Nephron (organoid): Measurements from ENCODE around the gene OR6B2.
"Not testable (repeated sequence)": the region's sequence is repeated elsewhere in the genome, so short reads cannot be mapped to it uniquely, and the experiment has no call there.

Experiments
- H3K27ac Mint-ChIP-seq, 3 experiments: 2 replicates each; pipeline ENCODE4 v1.8.0; 2020; ENCODE audit warnings: mixed read lengths in 3 of 3, mild to moderate bottlenecking in 2 of 3, moderate library complexity in 1 of 3
- H3K27me3 Mint-ChIP-seq: 2 replicates; pipeline ENCODE4 v1.8.0; 2021; ENCODE audit warnings: low read depth, mild to moderate bottlenecking, moderate library complexity, mixed read lengths
- H3K36me3 Mint-ChIP-seq: 2 replicates; pipeline ENCODE4 v1.8.0; 2020; ENCODE audit warnings: low read depth, mixed read lengths
- H3K4me1 Mint-ChIP-seq: 2 replicates; pipeline ENCODE4 v1.8.0; 2020; ENCODE audit warnings: mixed read lengths
- H3K4me3 Mint-ChIP-seq, 3 experiments: 2 replicates each; pipeline ENCODE4 v1.8.0; 2020; ENCODE audit warnings: mild to moderate bottlenecking in 3 of 3, mixed read lengths in 3 of 3, moderate library complexity in 2 of 3
- H3K9me3 Mint-ChIP-seq: 2 replicates; pipeline ENCODE4 v1.8.0; 2020; ENCODE audit warnings: mixed read lengths
- TF ChIP-seq, protein P1 (sequence below), 3 experiments: fragments of 200-600 bp; sonication (generic); IDR thresholded peaks; one replicate each; pipeline ENCODE4 v1.5.0; 2021; ENCODE audit warnings: antibody characterized with exemption in 3 of 3; ENCODE audit not compliant: unreplicated experiment in 3 of 3

OR6B2 gene

DNA sequence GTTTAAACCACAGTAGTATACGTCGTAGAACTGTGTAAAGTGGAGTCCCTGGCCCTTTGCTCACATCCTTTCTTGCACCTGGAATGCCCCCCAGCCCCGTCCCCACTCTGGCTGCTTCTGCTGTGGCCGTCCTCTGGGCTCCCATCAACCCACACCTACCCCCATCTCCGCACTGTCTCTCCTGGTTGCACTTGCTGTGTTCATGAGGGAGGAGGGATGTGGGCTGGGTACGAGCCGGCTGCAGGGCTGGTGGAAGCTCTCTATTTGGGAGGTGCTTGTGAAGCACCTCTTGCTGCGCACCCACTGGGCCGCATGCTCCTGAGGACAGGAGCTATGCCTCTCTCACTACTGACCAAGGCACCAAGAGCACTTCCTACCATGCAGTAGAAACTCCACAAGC, 18.0 kb upstream of the OR6B2 start:
- Mint-ChIP-seq H3K9me3 (no peaks in the 10 kb centered on the region), H3K27me3 (peaks cover 92% of the 10 kb centered on the region), H3K36me3 (no peaks in the 10 kb centered on the region), H3K4me3 (no peak overlapping the region), H3K4me1 (no peaks in the 10 kb centered on the region), H3K27ac (no peak overlapping the region)
- TF ChIP-seq, protein P1, sequence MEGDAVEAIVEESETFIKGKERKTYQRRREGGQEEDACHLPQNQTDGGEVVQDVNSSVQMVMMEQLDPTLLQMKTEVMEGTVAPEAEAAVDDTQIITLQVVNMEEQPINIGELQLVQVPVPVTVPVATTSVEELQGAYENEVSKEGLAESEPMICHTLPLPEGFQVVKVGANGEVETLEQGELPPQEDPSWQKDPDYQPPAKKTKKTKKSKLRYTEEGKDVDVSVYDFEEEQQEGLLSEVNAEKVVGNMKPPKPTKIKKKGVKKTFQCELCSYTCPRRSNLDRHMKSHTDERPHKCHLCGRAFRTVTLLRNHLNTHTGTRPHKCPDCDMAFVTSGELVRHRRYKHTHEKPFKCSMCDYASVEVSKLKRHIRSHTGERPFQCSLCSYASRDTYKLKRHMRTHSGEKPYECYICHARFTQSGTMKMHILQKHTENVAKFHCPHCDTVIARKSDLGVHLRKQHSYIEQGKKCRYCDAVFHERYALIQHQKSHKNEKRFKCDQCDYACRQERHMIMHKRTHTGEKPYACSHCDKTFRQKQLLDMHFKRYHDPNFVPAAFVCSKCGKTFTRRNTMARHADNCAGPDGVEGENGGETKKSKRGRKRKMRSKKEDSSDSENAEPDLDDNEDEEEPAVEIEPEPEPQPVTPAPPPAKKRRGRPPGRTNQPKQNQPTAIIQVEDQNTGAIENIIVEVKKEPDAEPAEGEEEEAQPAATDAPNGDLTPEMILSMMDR (IDR thresholded peaks at IDR 0.05; ENCODE audit: unreplicated experiment in 3 of 3): no peak

DNA sequence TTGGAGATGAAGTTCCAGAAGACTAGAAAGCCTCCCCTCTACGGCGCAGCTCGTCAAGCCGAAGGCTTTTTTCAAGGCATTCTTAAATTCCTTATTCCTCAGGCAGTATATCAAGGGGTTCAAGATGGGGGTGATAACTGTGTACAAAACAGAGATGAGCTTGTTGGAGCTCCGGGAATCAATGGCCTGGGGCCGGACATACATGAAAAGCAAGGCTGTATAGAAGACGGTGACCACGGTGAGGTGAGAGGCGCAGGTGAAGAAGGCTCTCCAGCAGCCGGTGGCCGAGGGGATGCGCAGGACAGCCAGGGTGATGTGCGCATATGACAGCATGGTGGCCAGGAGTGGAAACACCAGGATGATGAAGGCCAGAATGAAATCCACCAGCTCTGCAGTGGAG, 14.9 kb upstream of the OR6B2 start:
- H3K27me3 Mint-ChIP-seq: peaks cover 63% of the 10 kb centered on the region
- H3K27ac Mint-ChIP-seq: no peak overlapping the region
- no peaks in the 10 kb centered on the region for H3K4me1 Mint-ChIP-seq
- no peaks in the 10 kb centered on the region for H3K9me3 Mint-ChIP-seq
- no peaks in the 10 kb centered on the region for H3K36me3 Mint-ChIP-seq
- no peak overlapping the region for H3K4me3 Mint-ChIP-seq
- TF ChIP-seq, protein P1 (IDR thresholded peaks at IDR 0.05; ENCODE audit: unreplicated experiment in 3 of 3): no peak

DNA sequence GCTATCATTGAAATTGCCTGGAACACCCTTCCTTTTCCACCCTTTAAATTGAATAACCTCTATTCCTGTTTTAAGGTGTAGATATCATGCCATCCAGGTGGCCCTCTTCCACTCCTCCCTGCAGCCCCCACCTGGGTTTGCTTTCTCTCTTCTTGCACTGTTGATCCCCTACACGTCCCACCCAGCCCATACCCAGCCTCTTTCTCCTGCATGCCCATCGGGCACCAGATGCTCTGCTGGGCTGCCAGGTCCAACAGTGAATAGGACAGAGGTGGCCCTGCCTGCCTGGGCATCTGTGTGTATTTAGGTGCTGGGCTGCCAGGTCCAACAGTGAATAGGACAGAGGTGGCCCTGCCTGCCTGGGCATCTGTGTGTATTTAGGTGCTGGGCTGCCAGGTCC, 13.9 kb upstream of the OR6B2 start:
- not testable (repeated sequence) for H3K9me3 Mint-ChIP-seq, H3K4me3 Mint-ChIP-seq, H3K4me1 Mint-ChIP-seq, H3K27ac Mint-ChIP-seq, H3K36me3 Mint-ChIP-seq
- H3K27me3 Mint-ChIP-seq: peaks cover 56% of the 10 kb centered on the region

DNA sequence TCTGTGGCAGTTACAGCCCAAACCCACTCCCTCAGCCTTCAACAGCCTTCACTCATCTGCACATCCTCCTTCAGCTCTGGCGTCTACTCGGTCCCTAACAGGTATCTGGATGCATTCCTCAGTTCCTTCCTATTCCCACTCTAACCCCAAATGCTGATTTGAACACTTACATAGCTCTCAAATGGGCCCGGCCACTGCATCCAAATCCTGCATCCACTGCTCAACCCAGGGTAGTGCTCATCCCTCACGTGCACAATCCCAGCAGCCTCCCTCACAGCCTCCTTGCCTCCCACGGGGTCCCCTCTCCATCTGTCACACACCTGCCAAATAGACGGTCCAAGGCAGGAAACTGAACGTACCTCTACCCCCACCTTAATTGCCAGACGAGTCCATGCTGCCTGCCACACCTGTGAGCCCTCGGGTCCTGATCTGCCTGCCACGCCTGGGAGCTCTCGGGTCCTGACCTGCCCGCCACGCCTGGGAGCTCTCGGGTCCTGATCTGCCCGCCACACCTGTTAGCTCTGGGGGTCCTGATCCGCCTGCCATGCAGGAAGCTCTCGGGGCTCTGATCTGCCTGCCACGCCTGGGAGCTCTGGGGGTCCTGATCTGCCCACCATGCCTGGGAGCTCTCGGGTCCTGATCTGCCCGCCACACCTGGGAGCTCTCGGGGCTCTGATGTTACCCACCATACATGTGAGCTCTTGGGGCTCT, 13.2 kb upstream of the OR6B2 start:
- Mint-ChIP-seq H3K4me1 (no peaks in the 10 kb centered on the region), H3K36me3 (no peaks in the 10 kb centered on the region), H3K27ac (no peak overlapping the region), H3K4me3 (no peak overlapping the region), H3K9me3 (no peaks in the 10 kb centered on the region), H3K27me3 (peaks cover 49% of the 10 kb centered on the region)
- TF ChIP-seq, protein P1 (IDR thresholded peaks at IDR 0.05; ENCODE audit: unreplicated experiment in 3 of 3): no peak

DNA sequence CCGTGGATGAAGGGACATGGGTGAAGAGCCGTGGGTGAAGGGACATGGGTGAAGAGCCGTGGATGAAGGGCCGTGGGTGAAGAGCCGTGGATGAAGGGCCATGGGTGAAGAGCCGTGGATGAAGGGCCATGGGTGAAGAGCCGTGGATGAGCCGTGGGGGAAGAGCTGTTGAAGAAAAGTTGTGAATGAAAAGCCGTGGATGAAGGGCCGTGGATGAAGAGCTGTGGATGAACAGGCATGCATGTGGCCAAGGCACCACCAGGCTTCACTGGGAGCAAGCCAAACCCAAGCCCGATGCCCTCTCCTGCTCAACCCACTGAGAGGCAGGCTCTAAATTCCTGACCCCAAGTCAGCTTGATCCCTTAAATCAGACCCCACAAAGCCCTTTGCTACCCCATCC, 12.5 kb upstream of the OR6B2 start:
- H3K9me3 Mint-ChIP-seq: no peaks in the 10 kb centered on the region
- H3K36me3 Mint-ChIP-seq: no peaks in the 10 kb centered on the region
- TF ChIP-seq, protein P1 (IDR thresholded peaks at IDR 0.05; ENCODE audit: unreplicated experiment in 3 of 3): no peak
- H3K27me3 Mint-ChIP-seq: peaks cover 42% of the 10 kb centered on the region
- H3K27ac Mint-ChIP-seq: no peak overlapping the region
- H3K4me3 Mint-ChIP-seq: no peak overlapping the region
- no peaks in the 10 kb centered on the region for H3K4me1 Mint-ChIP-seq

DNA sequence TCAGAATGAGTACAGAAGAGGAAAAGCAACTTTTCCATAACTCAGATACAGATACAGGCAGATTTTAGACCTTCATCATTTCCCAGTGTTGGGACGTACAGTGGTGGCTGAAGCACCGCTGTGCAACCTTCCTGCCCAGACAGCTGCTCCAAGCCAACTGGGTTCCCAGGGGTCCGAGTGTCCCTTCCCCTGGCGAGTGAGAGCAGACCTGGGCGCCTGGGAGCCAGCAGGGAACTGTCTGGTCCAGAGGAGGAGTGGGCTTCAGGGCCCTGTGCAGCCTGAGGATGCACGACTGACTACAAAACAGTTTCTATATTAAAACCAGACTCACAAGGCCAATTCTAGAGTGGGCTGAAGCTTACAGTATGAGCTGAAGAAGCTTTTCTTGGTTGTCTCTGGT, 11.1 kb upstream of the OR6B2 start:
- TF ChIP-seq, protein P1 (IDR thresholded peaks at IDR 0.05; ENCODE audit: unreplicated experiment in 3 of 3): no peak
- Mint-ChIP-seq H3K4me1 (no peaks in the 10 kb centered on the region), H3K27ac (no peak overlapping the region), H3K36me3 (no peaks in the 10 kb centered on the region), H3K9me3 (no peaks in the 10 kb centered on the region), H3K4me3 (no peak overlapping the region), H3K27me3 (peaks cover 30% of the 10 kb centered on the region)
